Measurements from ENCODE around the gene BRMS1L.
"Not testable (repeated sequence)": the region's sequence is repeated elsewhere in the genome, so short reads cannot be mapped to it uniquely, and the experiment has no call there.

Gene BRMS1L

GRCh38 chr14:35809597-35809996 lies 16.5 kb upstream of the BRMS1L start:
- Histone ChIP-seq H3K4me1 (ENCODE audit: insufficient read depth, low read length) (peaks cover 15% of the 10 kb centered on the region), H3K4me3 (ENCODE audit: low read length) (peak overlapping the region; percentile 86), H3K27me3 (ENCODE audit: insufficient read depth, low read length) (no peaks in the 10 kb centered on the region), H3K9me3 (ENCODE audit: low read length) (no peaks in the 10 kb centered on the region), H3K36me3 (ENCODE audit: insufficient read depth, low read length) (no peaks in the 10 kb centered on the region), H2AFZ (ENCODE audit: low read depth, low read length) (no peak overlapping the region)

- no peaks in the 10 kb centered on the region for H3K27me3 ChIP-seq (ENCODE audit: insufficient read depth, low read length)
- no peaks in the 10 kb centered on the region for H3K36me3 ChIP-seq (ENCODE audit: insufficient read depth, low read length)
- H3K4me3 ChIP-seq (ENCODE audit: low read length), result no peak overlapping the region
- H3K4me1 ChIP-seq (ENCODE audit: insufficient read depth, low read length), result peaks cover 15% of the 10 kb centered on the region
- H3K9me3 ChIP-seq (ENCODE audit: low read length), result no peaks in the 10 kb centered on the region
- H2AFZ ChIP-seq (ENCODE audit: low read depth, low read length), result no peak overlapping the region
These were observed 15.2 kb upstream of the BRMS1L start for GRCh38 chr14:35810963-35811362.

- Histone ChIP-seq H3K27me3 (ENCODE audit: insufficient read depth, low read length) (no peaks in the 10 kb centered on the region), H3K4me1 (ENCODE audit: insufficient read depth, low read length) (no peaks in the 10 kb centered on the region), H3K9me3 (ENCODE audit: low read length) (no peaks in the 10 kb centered on the region), H3K36me3 (ENCODE audit: insufficient read depth, low read length) (no peaks in the 10 kb centered on the region), H3K4me3 (ENCODE audit: low read length) (no peak overlapping the region), H2AFZ (ENCODE audit: low read depth, low read length) (no peak overlapping the region)
These were observed 11.7 kb upstream of the BRMS1L start for GRCh38 chr14:35814371-35815005.

GRCh38 chr14:35818346-35819115 lies 7.6 kb upstream of the BRMS1L start:
- no peaks in the 10 kb centered on the region for H3K27me3 ChIP-seq (ENCODE audit: insufficient read depth, low read length)
- no peaks in the 10 kb centered on the region for H3K4me1 ChIP-seq (ENCODE audit: insufficient read depth, low read length)
- no peaks in the 10 kb centered on the region for H3K9me3 ChIP-seq (ENCODE audit: low read length)
- no peaks in the 10 kb centered on the region for H3K36me3 ChIP-seq (ENCODE audit: insufficient read depth, low read length)
- H3K4me3 ChIP-seq (ENCODE audit: low read length), result no peak overlapping the region
- H2AFZ ChIP-seq (ENCODE audit: low read depth, low read length), result no peak overlapping the region

GRCh38 chr14:35819591-35820540 lies 6.3 kb upstream of the BRMS1L start:
- no peaks in the 10 kb centered on the region for H3K4me1 ChIP-seq (ENCODE audit: insufficient read depth, low read length)
- H3K27me3 ChIP-seq (ENCODE audit: insufficient read depth, low read length), result no peaks in the 10 kb centered on the region
- H3K9me3 ChIP-seq (ENCODE audit: low read length), result no peaks in the 10 kb centered on the region
- no peaks in the 10 kb centered on the region for H3K36me3 ChIP-seq (ENCODE audit: insufficient read depth, low read length)
- no peak overlapping the region for H3K4me3 ChIP-seq (ENCODE audit: low read length)
- H2AFZ ChIP-seq (ENCODE audit: low read depth, low read length), result no peak overlapping the region

GRCh38 chr14:35821564-35822411 lies 4.3 kb upstream of the BRMS1L start:
- no peak overlapping the region for H2AFZ ChIP-seq (ENCODE audit: low read depth, low read length)
- no peaks in the 10 kb centered on the region for H3K9me3 ChIP-seq (ENCODE audit: low read length)
- no peaks in the 10 kb centered on the region for H3K36me3 ChIP-seq (ENCODE audit: insufficient read depth, low read length)
- H3K4me1 ChIP-seq (ENCODE audit: insufficient read depth, low read length), result no peaks in the 10 kb centered on the region
- no peaks in the 10 kb centered on the region for H3K27me3 ChIP-seq (ENCODE audit: insufficient read depth, low read length)
- no peak overlapping the region for H3K4me3 ChIP-seq (ENCODE audit: low read length)

- no peaks in the 10 kb centered on the region for H3K9me3 ChIP-seq (ENCODE audit: low read length)
- H3K27me3 ChIP-seq (ENCODE audit: insufficient read depth, low read length), result no peaks in the 10 kb centered on the region
- H3K4me3 ChIP-seq (ENCODE audit: low read length), result no peak overlapping the region
- H3K36me3 ChIP-seq (ENCODE audit: insufficient read depth, low read length), result no peaks in the 10 kb centered on the region
- H3K4me1 ChIP-seq (ENCODE audit: insufficient read depth, low read length), result peaks cover 5% of the 10 kb centered on the region
- H2AFZ ChIP-seq (ENCODE audit: low read depth, low read length), result no peak overlapping the region
These were observed 3.6 kb upstream of the BRMS1L start for GRCh38 chr14:35822501-35822900.

GRCh38 chr14:35824446-35825165 lies 1.5 kb upstream of the BRMS1L start:
- not testable (repeated sequence) for H3K9me3 ChIP-seq (ENCODE audit: low read length); H3K4me3 ChIP-seq (ENCODE audit: low read length); H2AFZ ChIP-seq (ENCODE audit: low read depth, low read length); H3K36me3 ChIP-seq (ENCODE audit: insufficient read depth, low read length); H3K27me3 ChIP-seq (ENCODE audit: insufficient read depth, low read length)
- H3K4me1 ChIP-seq (ENCODE audit: insufficient read depth, low read length), result peaks cover 10% of the 10 kb centered on the region

GRCh38 chr14:35825968-35826217 lies 245 bp upstream of the BRMS1L start:
- H3K4me1 ChIP-seq (ENCODE audit: insufficient read depth, low read length), result peaks cover 10% of the 10 kb centered on the region
- no peaks in the 10 kb centered on the region for H3K9me3 ChIP-seq (ENCODE audit: low read length)
- H3K4me3 ChIP-seq (ENCODE audit: low read length), result peak overlapping the region; percentile 96
- no peaks in the 10 kb centered on the region for H3K36me3 ChIP-seq (ENCODE audit: insufficient read depth, low read length)
- H3K27me3 ChIP-seq (ENCODE audit: insufficient read depth, low read length), result no peaks in the 10 kb centered on the region
- H2AFZ ChIP-seq (ENCODE audit: low read depth, low read length), result peak overlapping the region; percentile 79

- Histone ChIP-seq H3K4me3 (ENCODE audit: low read length) (peak overlapping the region; percentile 96), H3K9me3 (ENCODE audit: low read length) (no peaks in the 10 kb centered on the region), H3K36me3 (ENCODE audit: insufficient read depth, low read length) (peaks cover 5% of the 10 kb centered on the region), H3K4me1 (ENCODE audit: insufficient read depth, low read length) (peaks cover 10% of the 10 kb centered on the region), H3K27me3 (ENCODE audit: insufficient read depth, low read length) (no peaks in the 10 kb centered on the region), H2AFZ (ENCODE audit: low read depth, low read length) (peak overlapping the region; percentile 73)
These were observed 846 bp downstream of the BRMS1L start for GRCh38 chr14:35826952-35827416.

GRCh38 chr14:35827678-35828472 lies 1.7 kb downstream of the BRMS1L start:
- no peaks in the 10 kb centered on the region for H3K27me3 ChIP-seq (ENCODE audit: insufficient read depth, low read length)
- peak overlapping the region; percentile 96 for H3K4me3 ChIP-seq (ENCODE audit: low read length)
- no peak overlapping the region for H2AFZ ChIP-seq (ENCODE audit: low read depth, low read length)
- H3K4me1 ChIP-seq (ENCODE audit: insufficient read depth, low read length), result peaks cover 10% of the 10 kb centered on the region
- H3K9me3 ChIP-seq (ENCODE audit: low read length), result no peaks in the 10 kb centered on the region
- peaks cover 8% of the 10 kb centered on the region for H3K36me3 ChIP-seq (ENCODE audit: insufficient read depth, low read length)
